Measurements from ENCODE around the gene PCDH1. TPM values are rescaled to one million over a fixed set of nuclear protein-coding genes. Genes with fewer than 3 reads are reported as not detected.
"Not testable (repeated sequence)": the region's sequence is repeated elsewhere in the genome, so short reads cannot be mapped to it uniquely, and the experiment has no call there.

PCDH1 gene
- polyA plus RNA-seq = 29.4 TPM
- long read RNA-seq, donor 1, full-length matches to known transcripts = 8 of 8 reads
- long read RNA-seq, donor 1, partial matches to known transcripts = 0 of 8 reads
- long read RNA-seq, donor 1, other reads (novel, unspliced or antisense) = 0 of 8 reads
- long read RNA-seq, donor 2, full-length matches to known transcripts = 8 of 16 reads
- long read RNA-seq, donor 2, partial matches to known transcripts = 8 of 16 reads
- long read RNA-seq, donor 2, other reads (novel, unspliced or antisense) = 0 of 16 reads
- long read RNA-seq, donor 3, transcript PCDH1-203 (3 exons, 3,827 nt) = major isoform, 13 of 13 reads
- long read RNA-seq, donor 3, partial matches to known transcripts = 0 of 13 reads
- long read RNA-seq, donor 3, other reads (novel, unspliced or antisense) = 0 of 13 reads
- long read RNA-seq, donor 4, full-length matches to known transcripts = 2 of 2 reads
- long read RNA-seq, donor 4, partial matches to known transcripts = 0 of 2 reads
- long read RNA-seq, donor 4, other reads (novel, unspliced or antisense) = 0 of 2 reads
- long read RNA-seq, donor 5, full-length matches to known transcripts = 6 of 6 reads
- long read RNA-seq, donor 5, partial matches to known transcripts = 0 of 6 reads
- long read RNA-seq, donor 5, other reads (novel, unspliced or antisense) = 0 of 6 reads
- long read RNA-seq, donor 6, full-length matches to known transcripts = 7 of 7 reads
- long read RNA-seq, donor 6, partial matches to known transcripts = 0 of 7 reads
- long read RNA-seq, donor 6, other reads (novel, unspliced or antisense) = 0 of 7 reads
- long read RNA-seq, donor 7, full-length matches to known transcripts = 8 of 8 reads
- long read RNA-seq, donor 7, partial matches to known transcripts = 0 of 8 reads
- long read RNA-seq, donor 7, other reads (novel, unspliced or antisense) = 0 of 8 reads
- long read RNA-seq, donor 8, transcript PCDH1-203 (3 exons, 3,827 nt) = major isoform, 7 of 7 reads
- long read RNA-seq, donor 8, partial matches to known transcripts = 0 of 7 reads
- long read RNA-seq, donor 8, other reads (novel, unspliced or antisense) = 0 of 7 reads
- long read RNA-seq, donor 9, full-length matches to known transcripts = 5 of 5 reads
- long read RNA-seq, donor 9, partial matches to known transcripts = 0 of 5 reads
- long read RNA-seq, donor 9, other reads (novel, unspliced or antisense) = 0 of 5 reads
- long read RNA-seq, donor 10, full-length matches to known transcripts = 7 of 7 reads
- long read RNA-seq, donor 10, partial matches to known transcripts = 0 of 7 reads
- long read RNA-seq, donor 10, other reads (novel, unspliced or antisense) = 0 of 7 reads
- long read RNA-seq, donor 11, full-length matches to known transcripts = 3 of 8 reads
- long read RNA-seq, donor 11, partial matches to known transcripts = 5 of 8 reads
- long read RNA-seq, donor 11, other reads (novel, unspliced or antisense) = 0 of 8 reads

DNA sequence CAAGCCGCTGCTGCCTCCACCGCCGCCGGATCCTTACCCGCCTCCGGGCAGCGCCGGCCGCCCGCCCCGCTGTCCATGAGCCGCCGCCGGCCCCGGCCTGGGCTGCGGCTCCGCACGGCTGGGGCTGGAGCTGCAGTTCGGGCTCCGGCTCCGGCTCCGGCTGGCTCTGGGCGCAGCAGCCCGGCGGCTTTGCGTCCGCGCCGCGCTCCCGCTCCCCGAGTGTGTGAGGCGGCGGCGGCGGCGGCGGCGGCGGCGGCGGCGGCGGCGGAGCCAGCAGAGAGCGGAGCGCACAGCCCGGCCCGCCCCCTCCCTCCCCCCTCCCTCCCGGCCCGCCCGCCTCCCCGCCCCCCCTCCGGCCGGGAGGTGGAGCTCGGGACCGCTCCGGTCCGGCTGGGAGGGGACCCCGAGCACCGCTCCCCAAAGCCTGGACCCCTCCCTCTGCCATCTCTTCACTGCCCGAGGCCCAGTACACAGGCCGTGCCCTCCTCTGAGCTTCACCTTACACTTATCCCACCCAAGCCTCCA lies at the start of gene PCDH1:
TSS of gene PCDH1 (minus strand) at position 225 of the 525 bp plus-strand sequence. CDS start at position 77, 148 bp downstream.
- 0% methylated on average over 2 of the region's 63 CpGs for WGBS (ENCODE audit: insufficient coverage, low lambda C conversion rate)

DNA sequence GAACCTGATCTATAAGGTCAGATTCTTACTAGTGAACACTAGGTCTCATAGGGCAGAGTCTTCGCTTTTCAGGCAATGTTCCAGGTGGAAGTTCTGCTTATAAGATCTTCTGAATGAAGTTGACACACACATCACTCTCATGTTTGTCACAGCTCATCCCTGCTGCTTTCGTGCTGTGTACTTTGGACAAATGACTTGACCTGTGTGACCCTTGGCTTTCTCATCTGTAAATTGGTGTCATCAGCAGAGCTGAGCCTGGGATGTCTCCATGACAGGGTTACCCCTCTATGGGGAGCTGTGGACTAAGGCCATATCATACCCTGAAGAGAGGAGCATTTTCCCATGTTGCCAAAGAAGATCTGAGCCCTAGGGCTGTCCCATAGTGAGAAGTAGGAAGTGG lies 48.2 kb upstream of the PCDH1 start:
- no peaks in the 10 kb centered on the region for H3K27me3 ChIP-seq (ENCODE audit: control insufficient read depth, insufficient read depth, low read length)
- H3K4me1 ChIP-seq (ENCODE audit: control insufficient read depth, insufficient read depth, low read length) = peaks cover 5% of the 10 kb centered on the region
- no CpG with 5 or more reads among the region's 2 CpGs for WGBS (ENCODE audit: insufficient coverage, low lambda C conversion rate)
- H3K4me3 ChIP-seq (ENCODE audit: low read length) = no peak overlapping the region
- peaks cover 60% of the 10 kb centered on the region for H3K36me3 ChIP-seq (ENCODE audit: control insufficient read depth, insufficient read depth, low read length)
- H3K9me3 ChIP-seq (ENCODE audit: control insufficient read depth, low read depth, low read length) = no peaks in the 10 kb centered on the region
- no peak overlapping the region for H3K27ac ChIP-seq (ENCODE audit: low read length)
- DNase-seq = no peak

More for the DNA sequence above, at the start of gene PCDH1:
- Histone ChIP-seq H3K27me3 (ENCODE audit: control insufficient read depth, insufficient read depth, low read length) (peaks cover 65% of the 10 kb centered on the region), H3K9me3 (ENCODE audit: control insufficient read depth, low read depth, low read length) (no peaks in the 10 kb centered on the region), H3K4me3 (ENCODE audit: low read length) (peak within 1 kb of the TSS; percentile 75), H3K27ac (ENCODE audit: low read length) (peak within 1 kb of the TSS; percentile 95), H3K4me1 (ENCODE audit: control insufficient read depth, insufficient read depth, low read length) (peaks cover 21% of the 10 kb centered on the region), H3K36me3 (ENCODE audit: control insufficient read depth, insufficient read depth, low read length) (no peaks in the 10 kb centered on the region)
- peak in 1 of 2 donors; percentile 72 for DNase-seq

DNA sequence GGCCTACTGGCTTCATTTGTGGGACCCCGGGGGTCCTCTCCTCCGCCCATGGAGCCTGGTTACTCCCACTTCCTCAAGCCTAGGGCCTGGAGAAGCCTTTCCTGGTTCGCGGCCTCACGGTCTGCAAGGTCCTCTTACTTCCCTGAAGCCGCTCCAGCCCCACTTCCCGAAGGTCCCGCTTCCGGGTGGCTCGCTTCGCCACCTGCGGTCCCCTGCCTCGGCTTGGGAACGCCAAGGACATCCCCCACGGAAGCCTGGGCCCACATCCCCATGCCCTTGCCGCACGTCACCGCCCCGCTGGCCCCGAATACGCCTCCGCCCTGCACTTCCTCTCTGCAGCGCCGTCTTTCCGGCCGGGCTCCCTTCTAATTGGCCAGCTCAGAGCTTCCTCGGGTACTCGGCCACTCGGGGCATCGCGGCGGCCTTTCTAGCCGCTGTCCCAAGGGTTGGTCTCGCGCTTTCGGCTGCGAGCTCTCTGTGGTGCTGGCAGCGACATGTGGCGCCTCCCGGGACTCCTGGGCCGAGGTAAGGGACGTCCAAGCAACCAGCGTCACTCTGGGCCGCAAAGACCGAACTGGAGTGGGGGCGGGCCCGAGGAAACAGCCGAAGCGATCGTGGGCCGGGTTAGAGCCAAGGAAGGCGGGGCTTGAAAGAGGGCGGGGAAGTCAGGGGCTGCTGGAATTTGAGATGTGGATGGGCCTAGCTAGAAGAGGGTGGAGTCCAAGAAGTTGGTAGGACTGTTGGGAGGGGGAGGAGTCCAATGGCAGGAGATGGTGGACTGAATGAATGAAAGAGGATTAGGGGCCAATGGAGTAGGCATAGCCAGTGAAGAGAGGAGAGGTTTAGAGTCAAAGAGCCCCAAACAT lies 45.5 kb upstream of the PCDH1 start, which contains the start of gene DELE1:
TSS of gene DELE1 (plus strand) at position 424 of the 866 bp plus-strand sequence. CDS start at position 495, 71 bp downstream.
- H3K36me3 ChIP-seq (ENCODE audit: control insufficient read depth, insufficient read depth, low read length) = peaks cover 32% of the 10 kb centered on the region
- H3K27ac ChIP-seq (ENCODE audit: low read length) = peak within 1 kb of the TSS; percentile 97
- DNase-seq = peak; percentile 92 to 98
- peak within 1 kb of the TSS; percentile 77 for H3K4me3 ChIP-seq (ENCODE audit: low read length)
- H3K4me1 ChIP-seq (ENCODE audit: control insufficient read depth, insufficient read depth, low read length) = peaks cover 17% of the 10 kb centered on the region
- WGBS (ENCODE audit: insufficient coverage, low lambda C conversion rate) = no CpG with 5 or more reads among the region's 53 CpGs
- H3K9me3 ChIP-seq (ENCODE audit: control insufficient read depth, low read depth, low read length) = no peaks in the 10 kb centered on the region
- no peaks in the 10 kb centered on the region for H3K27me3 ChIP-seq (ENCODE audit: control insufficient read depth, insufficient read depth, low read length)

DNA sequence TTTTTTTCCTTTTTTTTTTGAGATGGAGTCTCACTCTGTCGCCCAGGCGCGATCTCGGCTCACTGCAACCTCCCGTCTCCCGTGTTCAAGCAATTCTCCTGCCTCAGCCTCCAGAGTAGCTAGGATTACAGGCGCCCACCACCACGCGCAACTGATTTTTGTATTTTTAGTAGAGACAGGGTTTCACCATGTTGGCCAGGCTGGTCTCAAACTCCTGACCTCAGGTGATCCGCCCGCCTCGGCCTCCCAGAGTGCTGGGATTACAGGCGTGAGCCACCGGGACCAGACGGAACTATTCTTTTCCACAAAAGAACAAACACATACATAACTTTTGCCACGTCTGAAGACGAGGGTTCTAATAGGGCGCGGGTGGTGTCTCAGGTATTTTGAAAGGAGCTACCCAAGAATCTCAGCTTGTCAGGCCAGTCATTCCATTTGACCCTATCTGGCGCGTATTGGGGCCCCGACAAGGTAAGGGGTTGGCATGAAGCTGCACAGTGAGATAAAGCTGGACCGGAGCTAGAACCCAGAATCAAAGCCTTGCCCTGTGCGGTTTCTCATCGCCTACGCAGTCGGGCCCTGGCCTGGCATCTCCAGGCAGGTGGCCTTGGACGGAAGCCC lies 44.7 kb upstream of the PCDH1 start:
- peaks cover 25% of the 10 kb centered on the region for H3K36me3 ChIP-seq (ENCODE audit: control insufficient read depth, insufficient read depth, low read length)
- peak overlapping the region; percentile 97 for H3K27ac ChIP-seq (ENCODE audit: low read length)

DNA sequence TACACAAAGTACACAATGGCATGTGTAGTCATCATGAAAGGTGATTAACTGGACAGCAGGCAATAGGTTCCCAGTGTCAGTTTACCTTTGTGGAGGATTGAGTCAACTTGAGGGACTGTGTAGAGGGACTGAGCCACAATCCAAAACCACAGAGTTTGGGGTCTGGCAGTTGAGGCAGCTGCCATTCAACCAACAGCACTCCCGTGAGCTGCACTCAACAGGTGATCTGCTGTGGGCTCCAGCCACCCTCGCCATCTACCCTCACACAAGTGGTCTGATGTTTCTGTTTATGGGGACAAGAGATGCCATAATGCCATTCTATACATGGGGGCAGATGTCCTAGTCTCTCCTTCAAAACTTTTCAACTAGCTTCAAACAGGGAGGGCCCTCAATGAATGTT lies 42.6 kb upstream of the PCDH1 start:
- Histone ChIP-seq H3K9me3 (ENCODE audit: control insufficient read depth, low read depth, low read length) (no peaks in the 10 kb centered on the region), H3K27me3 (ENCODE audit: control insufficient read depth, insufficient read depth, low read length) (no peaks in the 10 kb centered on the region), H3K36me3 (ENCODE audit: control insufficient read depth, insufficient read depth, low read length) (peaks cover 5% of the 10 kb centered on the region), H3K4me1 (ENCODE audit: control insufficient read depth, insufficient read depth, low read length) (peaks cover 17% of the 10 kb centered on the region), H3K27ac (ENCODE audit: low read length) (no peak overlapping the region), H3K4me3 (ENCODE audit: low read length) (no peak overlapping the region)
- DNase-seq = no peak
- 80% methylated on average over 1 of the region's 2 CpGs for WGBS (ENCODE audit: insufficient coverage, low lambda C conversion rate)

More for the DNA sequence above, 44.7 kb upstream of the PCDH1 start:
- Histone ChIP-seq H3K4me3 (ENCODE audit: low read length) (peak overlapping the region; percentile 77), H3K4me1 (ENCODE audit: control insufficient read depth, insufficient read depth, low read length) (peaks cover 17% of the 10 kb centered on the region)
- no CpG with 5 or more reads among the region's 28 CpGs for WGBS (ENCODE audit: insufficient coverage, low lambda C conversion rate)
- H3K9me3 ChIP-seq (ENCODE audit: control insufficient read depth, low read depth, low read length); DNase-seq; H3K27me3 ChIP-seq (ENCODE audit: control insufficient read depth, insufficient read depth, low read length): not testable (repeated sequence)

DNA sequence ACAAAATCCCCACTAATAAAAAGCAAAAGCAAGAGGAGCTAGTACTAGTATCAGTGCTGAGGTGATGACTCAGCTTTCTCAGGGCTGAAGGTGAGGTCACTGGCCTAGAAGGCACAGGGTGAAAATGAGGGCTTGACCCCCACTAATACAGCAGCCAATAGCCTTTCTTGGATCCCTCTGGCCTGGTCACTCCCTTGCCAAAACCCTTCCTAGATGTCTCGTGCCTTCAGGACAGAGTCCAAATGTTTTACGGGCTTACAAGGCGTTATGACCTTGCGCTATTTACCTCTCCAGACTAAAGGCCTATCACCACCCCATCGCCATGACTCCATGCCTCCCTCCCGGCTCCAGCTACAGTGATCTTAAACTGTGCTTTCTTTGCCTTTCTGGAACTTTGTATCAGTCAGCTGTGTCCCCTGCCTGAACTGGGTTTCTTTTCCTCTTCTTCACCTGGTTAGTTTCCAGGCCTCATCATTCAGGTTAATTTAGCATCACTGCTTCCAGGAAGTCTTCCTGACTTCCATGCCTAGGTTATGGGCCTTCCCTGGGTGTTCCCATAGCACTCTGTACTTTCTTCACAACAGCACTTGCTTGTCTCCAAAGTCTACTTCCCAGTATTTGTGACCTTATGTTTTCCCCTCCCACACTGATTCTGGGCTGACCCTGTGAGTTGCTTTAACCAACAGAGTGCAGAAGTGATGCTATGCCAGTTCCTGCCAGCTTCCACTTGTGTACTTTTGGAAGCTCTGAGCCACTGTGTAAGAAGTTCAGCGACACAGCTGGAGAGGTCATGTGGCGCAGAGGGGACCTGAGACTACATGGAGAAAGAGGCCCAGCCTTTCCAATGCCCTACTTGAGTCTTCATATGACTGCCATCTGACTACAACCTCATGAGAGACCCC lies 41.3 kb upstream of the PCDH1 start:
- Histone ChIP-seq H3K4me1 (ENCODE audit: control insufficient read depth, insufficient read depth, low read length) (peaks cover 16% of the 10 kb centered on the region), H3K4me3 (ENCODE audit: low read length) (no peak overlapping the region), H3K27me3 (ENCODE audit: control insufficient read depth, insufficient read depth, low read length) (no peaks in the 10 kb centered on the region), H3K36me3 (ENCODE audit: control insufficient read depth, insufficient read depth, low read length) (no peaks in the 10 kb centered on the region), H3K9me3 (ENCODE audit: control insufficient read depth, low read depth, low read length) (no peaks in the 10 kb centered on the region), H3K27ac (ENCODE audit: low read length) (peak overlapping the region; percentile 74)
- 20% methylated on average over 1 of the region's 8 CpGs for WGBS (ENCODE audit: insufficient coverage, low lambda C conversion rate)
- peak; percentile 82 to 91 for DNase-seq

DNA sequence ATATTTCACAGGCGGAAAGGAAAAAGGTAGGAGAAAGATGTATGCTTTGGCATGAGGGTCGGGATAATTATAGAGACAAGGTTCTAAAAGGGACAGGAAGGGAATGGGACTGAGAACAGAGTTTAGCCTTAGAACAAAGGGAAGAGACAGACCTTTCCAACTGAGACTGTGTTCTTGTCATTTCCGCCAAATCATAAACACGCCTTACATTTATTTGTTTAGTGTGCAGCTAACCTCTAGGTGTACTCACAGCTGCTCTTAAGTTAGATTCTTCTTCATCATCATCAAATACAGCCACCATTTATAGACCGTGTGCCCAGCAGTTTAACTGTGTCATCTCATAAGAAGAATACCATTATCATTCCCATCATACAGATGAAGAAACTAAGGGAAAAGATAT lies 39.5 kb upstream of the PCDH1 start:
- DNase-seq = no peak
- Histone ChIP-seq H3K36me3 (ENCODE audit: control insufficient read depth, insufficient read depth, low read length) (no peaks in the 10 kb centered on the region), H3K9me3 (ENCODE audit: control insufficient read depth, low read depth, low read length) (no peaks in the 10 kb centered on the region), H3K4me1 (ENCODE audit: control insufficient read depth, insufficient read depth, low read length) (peaks cover 12% of the 10 kb centered on the region), H3K27me3 (ENCODE audit: control insufficient read depth, insufficient read depth, low read length) (peaks cover 6% of the 10 kb centered on the region), H3K27ac (ENCODE audit: low read length) (no peak overlapping the region), H3K4me3 (ENCODE audit: low read length) (no peak overlapping the region)
- WGBS (ENCODE audit: insufficient coverage, low lambda C conversion rate) = no CpG with 5 or more reads among the region's 5 CpGs

DNA sequence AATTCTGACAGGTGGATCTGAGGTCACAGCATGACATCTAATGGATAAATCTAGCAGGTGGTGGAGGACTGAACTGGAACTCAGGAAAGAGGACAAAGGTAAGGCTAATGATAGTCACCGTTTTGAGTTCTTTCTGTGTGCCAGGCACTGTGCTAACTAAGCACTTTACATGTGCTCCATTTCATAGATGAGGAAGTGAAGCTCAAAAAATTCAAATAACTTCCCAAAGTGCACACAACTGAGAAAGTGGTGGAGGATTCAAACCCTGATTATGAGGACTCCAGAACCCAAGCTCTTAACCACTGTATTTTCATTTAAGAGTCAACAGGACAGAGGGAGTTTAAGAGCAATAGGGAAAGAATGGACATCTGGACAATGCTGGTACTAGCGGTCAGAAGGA lies 38.3 kb upstream of the PCDH1 start:
- Histone ChIP-seq H3K9me3 (ENCODE audit: control insufficient read depth, low read depth, low read length) (no peaks in the 10 kb centered on the region), H3K36me3 (ENCODE audit: control insufficient read depth, insufficient read depth, low read length) (no peaks in the 10 kb centered on the region), H3K4me1 (ENCODE audit: control insufficient read depth, insufficient read depth, low read length) (peaks cover 12% of the 10 kb centered on the region), H3K27me3 (ENCODE audit: control insufficient read depth, insufficient read depth, low read length) (peaks cover 7% of the 10 kb centered on the region), H3K27ac (ENCODE audit: low read length) (no peak overlapping the region), H3K4me3 (ENCODE audit: low read length) (no peak overlapping the region)
- 80% methylated on average over 1 of the region's 2 CpGs for WGBS (ENCODE audit: insufficient coverage, low lambda C conversion rate)
- no peak for DNase-seq

Measured in large intestine (tissue), 12 donors.